ENCODE measurements around the gene TSPAN11. TPM values are rescaled to one million over a fixed set of nuclear protein-coding genes. Genes with fewer than 3 reads are reported as not detected.
"Not testable (repeated sequence)": the region's sequence is repeated elsewhere in the genome, so short reads cannot be mapped to it uniquely, and the experiment has no call there.

Gene TSPAN11
- not detected for total RNA-seq

- ChIA-PET CTCF (interaction anchor here (0.6 kb wide), 1 partner anchor 1559 kb away, joined by 3 read pairs; no protein-coding TSS in a partner anchor), POLR2A (interaction anchor here (0.6 kb wide), 1 partner anchor 241 kb away, joined by 3 read pairs; no protein-coding TSS in a partner anchor)
- DNase-seq: no peak
These were observed at the start of gene TSPAN11 for GRCh38 chr12:30926243-30927221. Gene TSPAN11, plus strand, starts transcription at chr12:30926748. Its CDS starts 27,244 bp downstream, at chr12:30953992.

GRCh38 chr12:30877105-30877875, 49.3 kb upstream of the TSPAN11 start:
- no peak overlapping the region for H3K27ac Mint-ChIP-seq
- CTCF ChIA-PET: no interaction called here
- no peak for DNase-seq
- no peaks in the 10 kb centered on the region for H3K9me3 Mint-ChIP-seq
- H3K36me3 Mint-ChIP-seq (ENCODE audit: low read depth): no peaks in the 10 kb centered on the region
- no peak overlapping the region for H3K4me3 Mint-ChIP-seq
- no peaks in the 10 kb centered on the region for H3K4me1 Mint-ChIP-seq
- H3K27me3 Mint-ChIP-seq: peaks cover 17% of the 10 kb centered on the region
- POLR2A ChIA-PET: no interaction called here

More at GRCh38 chr12:30926243-30927221, at the start of gene TSPAN11:
- peaks cover 47% of the 10 kb centered on the region for H3K27me3 Mint-ChIP-seq
- H3K36me3 Mint-ChIP-seq (ENCODE audit: low read depth): no peaks in the 10 kb centered on the region
- no peaks in the 10 kb centered on the region for H3K4me1 Mint-ChIP-seq
- H3K4me3 Mint-ChIP-seq: no peak within 1 kb of the TSS
- H3K27ac Mint-ChIP-seq: no peak within 1 kb of the TSS
- H3K9me3 Mint-ChIP-seq: no peaks in the 10 kb centered on the region

- Mint-ChIP-seq H3K27me3 (peaks cover 19% of the 10 kb centered on the region), H3K36me3 (ENCODE audit: low read depth) (no peaks in the 10 kb centered on the region), H3K4me3 (no peak overlapping the region), H3K4me1 (no peaks in the 10 kb centered on the region), H3K9me3 (no peaks in the 10 kb centered on the region), H3K27ac (no peak overlapping the region)
- DNase-seq: no peak
- CTCF ChIA-PET: no interaction called here
- POLR2A ChIA-PET: no interaction called here
These were observed 48.5 kb upstream of the TSPAN11 start for GRCh38 chr12:30878024-30878423.

- no peak for DNase-seq
- Mint-ChIP-seq H3K4me1 (no peaks in the 10 kb centered on the region), H3K27ac (no peak overlapping the region), H3K4me3 (no peak overlapping the region), H3K9me3 (no peaks in the 10 kb centered on the region), H3K36me3 (ENCODE audit: low read depth) (no peaks in the 10 kb centered on the region), H3K27me3 (peaks cover 19% of the 10 kb centered on the region)
- CTCF ChIA-PET: no interaction called here
- POLR2A ChIA-PET: no interaction called here
These were observed 46.5 kb upstream of the TSPAN11 start for GRCh38 chr12:30880061-30880460.

- DNase-seq: no peak
- ChIA-PET POLR2A (no interaction called here), CTCF (no interaction called here)
- Mint-ChIP-seq H3K4me1 (no peaks in the 10 kb centered on the region), H3K4me3 (no peak overlapping the region), H3K9me3 (no peaks in the 10 kb centered on the region), H3K27ac (no peak overlapping the region), H3K27me3 (peaks cover 19% of the 10 kb centered on the region), H3K36me3 (ENCODE audit: low read depth) (no peaks in the 10 kb centered on the region)
These were observed 45.7 kb upstream of the TSPAN11 start for GRCh38 chr12:30880813-30881212.

- H3K4me1 Mint-ChIP-seq: no peaks in the 10 kb centered on the region
- peaks cover 16% of the 10 kb centered on the region for H3K27me3 Mint-ChIP-seq
- no peak for DNase-seq
- H3K4me3 Mint-ChIP-seq: no peak overlapping the region
- ChIA-PET POLR2A (no interaction called here), CTCF (no interaction called here)
- no peaks in the 10 kb centered on the region for H3K36me3 Mint-ChIP-seq (ENCODE audit: low read depth)
- H3K9me3 Mint-ChIP-seq: peaks cover 12% of the 10 kb centered on the region
- H3K27ac Mint-ChIP-seq: no peak overlapping the region
These were observed 43.8 kb upstream of the TSPAN11 start for GRCh38 chr12:30882706-30883105.

- no peak overlapping the region for H3K27ac Mint-ChIP-seq
- no peak overlapping the region for H3K4me3 Mint-ChIP-seq
- H3K9me3 Mint-ChIP-seq: peaks cover 15% of the 10 kb centered on the region
- DNase-seq: no peak
- no peaks in the 10 kb centered on the region for H3K36me3 Mint-ChIP-seq (ENCODE audit: low read depth)
- ChIA-PET CTCF (no interaction called here), POLR2A (no interaction called here)
- H3K4me1 Mint-ChIP-seq: no peaks in the 10 kb centered on the region
- peaks cover 9% of the 10 kb centered on the region for H3K27me3 Mint-ChIP-seq
These were observed 41.7 kb upstream of the TSPAN11 start for GRCh38 chr12:30884799-30885198.

- ChIA-PET POLR2A (no interaction called here), CTCF (no interaction called here)
- Mint-ChIP-seq H3K4me3 (no peak overlapping the region), H3K4me1 (no peaks in the 10 kb centered on the region), H3K27me3 (peaks cover 6% of the 10 kb centered on the region), H3K9me3 (peaks cover 15% of the 10 kb centered on the region), H3K27ac (no peak overlapping the region), H3K36me3 (ENCODE audit: low read depth) (no peaks in the 10 kb centered on the region)
- no peak for DNase-seq
These were observed 41.2 kb upstream of the TSPAN11 start for GRCh38 chr12:30885321-30885720.

- H3K27me3 Mint-ChIP-seq: peaks cover 7% of the 10 kb centered on the region
- no peak overlapping the region for H3K27ac Mint-ChIP-seq
- DNase-seq: no peak
- no peaks in the 10 kb centered on the region for H3K36me3 Mint-ChIP-seq (ENCODE audit: low read depth)
- H3K9me3 Mint-ChIP-seq: peaks cover 15% of the 10 kb centered on the region
- H3K4me3 Mint-ChIP-seq: no peak overlapping the region
- CTCF ChIA-PET: no interaction called here
- H3K4me1 Mint-ChIP-seq: no peaks in the 10 kb centered on the region
- POLR2A ChIA-PET: no interaction called here
These were observed 39.3 kb upstream of the TSPAN11 start for GRCh38 chr12:30887226-30887625.

GRCh38 chr12:30888241-30888640, 38.3 kb upstream of the TSPAN11 start:
- no peak overlapping the region for H3K4me3 Mint-ChIP-seq
- no peak for DNase-seq
- ChIA-PET POLR2A (no interaction called here), CTCF (no interaction called here)
- H3K27me3 Mint-ChIP-seq: peaks cover 6% of the 10 kb centered on the region
- no peak overlapping the region for H3K27ac Mint-ChIP-seq
- peaks cover 15% of the 10 kb centered on the region for H3K9me3 Mint-ChIP-seq
- no peaks in the 10 kb centered on the region for H3K4me1 Mint-ChIP-seq
- H3K36me3 Mint-ChIP-seq (ENCODE audit: low read depth): no peaks in the 10 kb centered on the region

- H3K36me3 Mint-ChIP-seq (ENCODE audit: low read depth); H3K4me3 Mint-ChIP-seq; H3K27ac Mint-ChIP-seq; H3K27me3 Mint-ChIP-seq; POLR2A ChIA-PET; H3K4me1 Mint-ChIP-seq; DNase-seq; CTCF ChIA-PET; H3K9me3 Mint-ChIP-seq: not testable (repeated sequence)
These were observed 32.0 kb upstream of the TSPAN11 start for GRCh38 chr12:30894531-30894930.

GRCh38 chr12:30896461-30896860, 30.1 kb upstream of the TSPAN11 start:
- no peaks in the 10 kb centered on the region for H3K4me1 Mint-ChIP-seq
- H3K27me3 Mint-ChIP-seq: peaks cover 11% of the 10 kb centered on the region
- CTCF ChIA-PET: no interaction called here
- H3K4me3 Mint-ChIP-seq: no peak overlapping the region
- POLR2A ChIA-PET: no interaction called here
- H3K9me3 Mint-ChIP-seq: no peaks in the 10 kb centered on the region
- H3K36me3 Mint-ChIP-seq (ENCODE audit: low read depth): no peaks in the 10 kb centered on the region
- no peak for DNase-seq
- H3K27ac Mint-ChIP-seq: no peak overlapping the region

- CTCF ChIA-PET: no interaction called here
- Mint-ChIP-seq H3K4me1 (no peaks in the 10 kb centered on the region), H3K9me3 (no peaks in the 10 kb centered on the region), H3K4me3 (no peak overlapping the region), H3K36me3 (ENCODE audit: low read depth) (no peaks in the 10 kb centered on the region), H3K27me3 (peaks cover 9% of the 10 kb centered on the region), H3K27ac (no peak overlapping the region)
- DNase-seq: no peak
- POLR2A ChIA-PET: no interaction called here
These were observed 27.7 kb upstream of the TSPAN11 start for GRCh38 chr12:30898846-30899245.

Data from activated CD4-positive, alpha-beta T cell treated with anti-CD3 and anti-CD28 coated beads, Interleukin-2, amount 10 ng/mL, durations not matched to agents 7 days and 5 days (primary cell).